Transverse colon (tissue), 3 donors: ENCODE data around the gene KLHL29.

Experiments used
- POLR2A ChIP-seq: fragments of 450-650 bp; IDR thresholded peaks from one replicate; pipeline ENCODE4 v1.6.1; 2016; ENCODE audit warnings: antibody characterized with exemption, mild to moderate bottlenecking, moderate library complexity
- TF ChIP-seq, protein P1 (sequence below), 5 experiments: fragments of 200-600 bp in 3 of 5; fragments of 450-650 bp in 2 of 5; sonication (generic) in 3 of 5; IDR thresholded peaks; 1 replicate in 2 of 5; 2 replicates in 3 of 5; pipeline ENCODE4 v1.5.1; 2016 to 2017; ENCODE audit warnings: antibody characterized with exemption in 5 of 5, inconsistent platforms in 3 of 5, mild to moderate bottlenecking in 2 of 5, moderate library complexity in 1 of 5

DNA sequence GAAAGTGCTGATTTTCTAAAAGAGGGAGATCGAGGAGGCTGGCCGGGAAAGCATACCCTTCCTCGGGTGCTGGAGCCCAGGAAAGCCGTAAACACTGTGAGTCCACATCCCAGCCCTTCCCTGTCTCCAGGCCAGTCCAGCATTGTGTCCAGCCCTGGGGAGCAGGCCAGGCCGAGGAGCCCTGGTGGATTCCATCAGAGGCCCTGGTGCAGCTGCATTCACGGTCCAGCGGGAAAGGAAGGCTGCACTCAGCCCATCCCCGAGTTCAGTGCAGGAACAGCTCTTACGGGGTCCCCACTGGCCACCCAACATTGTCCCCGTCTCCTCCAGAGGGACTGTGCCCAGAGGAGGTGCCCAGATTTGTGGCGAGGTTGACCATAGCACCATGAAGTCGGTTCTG lies 218.6 kb downstream of the KLHL29 start:
- TF ChIP-seq POLR2A = no peak
- TF ChIP-seq, protein P1, sequence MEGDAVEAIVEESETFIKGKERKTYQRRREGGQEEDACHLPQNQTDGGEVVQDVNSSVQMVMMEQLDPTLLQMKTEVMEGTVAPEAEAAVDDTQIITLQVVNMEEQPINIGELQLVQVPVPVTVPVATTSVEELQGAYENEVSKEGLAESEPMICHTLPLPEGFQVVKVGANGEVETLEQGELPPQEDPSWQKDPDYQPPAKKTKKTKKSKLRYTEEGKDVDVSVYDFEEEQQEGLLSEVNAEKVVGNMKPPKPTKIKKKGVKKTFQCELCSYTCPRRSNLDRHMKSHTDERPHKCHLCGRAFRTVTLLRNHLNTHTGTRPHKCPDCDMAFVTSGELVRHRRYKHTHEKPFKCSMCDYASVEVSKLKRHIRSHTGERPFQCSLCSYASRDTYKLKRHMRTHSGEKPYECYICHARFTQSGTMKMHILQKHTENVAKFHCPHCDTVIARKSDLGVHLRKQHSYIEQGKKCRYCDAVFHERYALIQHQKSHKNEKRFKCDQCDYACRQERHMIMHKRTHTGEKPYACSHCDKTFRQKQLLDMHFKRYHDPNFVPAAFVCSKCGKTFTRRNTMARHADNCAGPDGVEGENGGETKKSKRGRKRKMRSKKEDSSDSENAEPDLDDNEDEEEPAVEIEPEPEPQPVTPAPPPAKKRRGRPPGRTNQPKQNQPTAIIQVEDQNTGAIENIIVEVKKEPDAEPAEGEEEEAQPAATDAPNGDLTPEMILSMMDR (IDR thresholded peaks at IDR 0.05) = no peak
